Activated naive CD4-positive, alpha-beta T cell treated with Interleukin-2 at 50 U/mL for 16 hours (primary cell): Measurements from ENCODE around the gene PACS1.
A peak's percentile ranks its signal among the peaks of the same experiment; 100 is the strongest.
"Not testable (repeated sequence)": the region's sequence is repeated elsewhere in the genome, so short reads cannot be mapped to it uniquely, and the experiment has no call there.

ENCODE experiments used
- DNase-seq: peaks from one replicate; pipeline ENCODE4 v3.0.0-alpha.2; 2020

PACS1 gene

DNA sequence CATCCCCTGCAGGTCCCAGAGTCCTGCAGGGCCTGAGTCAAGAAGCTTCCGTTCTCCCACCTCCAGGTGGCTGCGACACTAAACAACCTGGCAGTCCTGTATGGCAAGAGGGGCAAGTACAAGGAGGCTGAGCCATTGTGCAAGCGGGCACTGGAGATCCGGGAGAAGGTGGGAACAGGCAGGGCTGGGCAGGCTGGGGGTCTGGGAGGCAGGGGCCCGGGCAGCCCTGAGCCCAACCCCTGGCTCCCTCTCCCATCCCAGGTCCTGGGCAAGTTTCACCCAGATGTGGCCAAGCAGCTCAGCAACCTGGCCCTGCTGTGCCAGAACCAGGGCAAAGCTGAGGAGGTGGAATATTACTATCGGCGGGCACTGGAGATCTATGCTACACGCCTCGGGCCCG lies 193.7 kb downstream of the PACS1 start:
- DNase-seq: no peak

- DNase-seq: no peak
Measured at GRCh38 chr11:66264383-66264782, 194.3 kb downstream of the PACS1 start.

- peak; percentile 36 for DNase-seq
Measured at GRCh38 chr11:66264914-66265313, 194.8 kb downstream of the PACS1 start.

DNA sequence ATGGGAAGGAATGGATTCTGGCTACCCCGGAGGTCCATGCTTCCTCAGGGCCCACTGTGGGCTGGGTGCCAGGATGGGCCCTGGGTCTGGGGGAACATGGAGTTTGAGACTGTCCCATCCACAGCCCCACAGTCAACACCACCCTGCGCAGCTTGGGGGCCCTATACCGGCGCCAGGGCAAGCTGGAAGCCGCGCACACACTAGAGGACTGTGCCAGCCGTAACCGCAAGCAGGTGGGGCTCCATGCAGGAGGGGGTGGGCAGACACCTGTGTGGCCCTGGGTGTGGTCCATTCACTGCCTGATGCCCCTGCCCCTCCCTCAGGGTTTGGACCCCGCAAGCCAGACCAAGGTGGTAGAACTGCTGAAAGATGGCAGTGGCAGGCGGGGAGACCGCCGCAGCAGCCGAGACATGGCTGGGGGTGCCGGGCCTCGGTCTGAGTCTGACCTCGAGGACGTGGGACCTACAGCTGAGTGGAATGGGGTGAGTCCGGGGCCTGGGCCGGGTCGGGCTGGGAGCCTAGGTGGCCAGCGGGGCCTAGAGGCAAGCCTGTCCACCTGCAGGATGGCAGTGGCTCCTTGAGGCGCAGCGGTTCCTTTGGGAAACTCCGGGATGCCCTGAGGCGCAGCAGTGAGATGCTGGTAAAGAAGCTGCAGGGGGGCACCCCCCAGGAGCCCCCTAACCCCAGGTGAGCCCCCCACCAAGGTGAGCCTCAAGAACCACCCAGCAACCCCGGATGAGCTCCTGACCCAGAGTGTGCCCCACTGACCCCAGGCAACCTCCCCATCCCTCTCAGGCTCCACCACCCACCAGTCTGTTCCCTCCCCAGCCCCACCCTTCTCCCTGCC lies 195.7 kb downstream of the PACS1 start:
- no peak for DNase-seq

DNA sequence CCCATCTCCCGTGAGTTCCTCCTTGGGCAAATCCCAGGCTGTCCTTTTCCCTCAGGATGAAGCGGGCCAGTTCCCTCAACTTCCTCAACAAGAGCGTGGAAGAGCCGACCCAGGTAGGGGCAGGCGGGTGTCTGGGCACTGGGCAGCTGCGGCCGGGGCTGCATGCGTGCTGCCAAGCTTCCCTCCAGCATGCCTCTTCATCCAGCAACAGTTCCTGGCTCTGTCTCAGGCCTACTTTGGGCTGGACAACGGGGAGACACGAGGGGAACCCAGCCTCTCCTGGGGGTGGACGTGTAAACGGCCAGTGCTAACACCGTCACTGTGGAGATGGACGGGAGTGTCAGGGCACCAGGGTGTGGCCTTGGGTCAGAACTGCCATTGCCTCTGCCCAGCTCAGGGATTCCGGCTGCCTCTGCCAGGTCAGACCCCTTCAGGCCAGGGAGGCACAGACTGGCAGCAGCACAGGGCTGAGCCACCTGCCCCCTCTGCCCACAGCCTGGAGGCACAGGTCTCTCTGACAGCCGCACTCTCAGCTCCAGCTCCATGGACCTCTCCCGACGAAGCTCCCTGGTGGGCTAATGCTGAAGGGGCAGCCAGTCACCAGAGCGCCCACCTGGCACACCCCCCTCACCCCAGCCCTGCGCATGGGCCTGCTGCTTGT lies 196.4 kb downstream of the PACS1 start:
- DNase-seq: no peak

- no peak for DNase-seq
Measured at GRCh38 chr11:66267039-66267378, 196.9 kb downstream of the PACS1 start.

DNA sequence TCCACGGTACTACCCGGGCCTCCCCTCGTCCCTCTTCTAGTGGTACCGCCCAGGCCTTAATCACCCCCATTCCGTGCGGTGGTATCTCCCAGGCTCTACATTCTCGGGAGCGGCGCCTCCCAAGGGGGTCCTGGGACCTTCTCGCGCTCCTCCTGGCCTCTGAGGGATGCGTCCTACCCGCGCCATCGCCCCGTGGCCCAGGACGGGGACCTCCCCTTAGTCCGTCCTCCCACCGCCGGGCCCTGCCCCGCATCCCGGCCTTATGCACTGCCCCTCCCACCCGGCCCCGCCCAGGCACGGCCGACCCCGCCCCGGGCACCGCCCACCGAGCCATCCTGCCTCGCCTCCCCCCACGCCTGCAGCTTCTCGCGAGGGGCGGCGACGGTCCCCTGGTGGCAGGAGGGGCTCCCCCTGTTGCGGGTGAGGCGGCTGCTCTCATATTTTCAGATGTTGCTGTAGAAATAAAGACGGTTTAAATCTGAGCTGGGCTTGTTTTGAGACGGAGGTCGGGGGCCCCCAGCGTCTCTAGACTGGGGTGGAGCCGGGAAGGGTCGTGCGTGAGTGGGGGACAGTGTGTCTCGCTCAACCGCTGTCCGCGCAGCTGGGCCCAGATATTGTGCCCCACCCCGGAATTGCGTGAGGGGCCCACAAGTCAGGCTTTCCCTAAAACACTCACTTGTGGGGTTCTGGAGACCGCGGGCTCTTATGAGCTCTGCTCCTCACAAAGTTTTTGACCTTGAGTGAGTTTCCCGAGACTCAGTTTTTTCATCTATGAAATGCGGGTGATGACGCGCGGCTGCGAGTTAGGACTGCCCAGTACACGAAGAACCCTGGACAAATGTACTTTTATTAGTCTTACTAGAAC lies 197.5 kb downstream of the PACS1 start:
- DNase-seq: peak; percentile 83

DNA sequence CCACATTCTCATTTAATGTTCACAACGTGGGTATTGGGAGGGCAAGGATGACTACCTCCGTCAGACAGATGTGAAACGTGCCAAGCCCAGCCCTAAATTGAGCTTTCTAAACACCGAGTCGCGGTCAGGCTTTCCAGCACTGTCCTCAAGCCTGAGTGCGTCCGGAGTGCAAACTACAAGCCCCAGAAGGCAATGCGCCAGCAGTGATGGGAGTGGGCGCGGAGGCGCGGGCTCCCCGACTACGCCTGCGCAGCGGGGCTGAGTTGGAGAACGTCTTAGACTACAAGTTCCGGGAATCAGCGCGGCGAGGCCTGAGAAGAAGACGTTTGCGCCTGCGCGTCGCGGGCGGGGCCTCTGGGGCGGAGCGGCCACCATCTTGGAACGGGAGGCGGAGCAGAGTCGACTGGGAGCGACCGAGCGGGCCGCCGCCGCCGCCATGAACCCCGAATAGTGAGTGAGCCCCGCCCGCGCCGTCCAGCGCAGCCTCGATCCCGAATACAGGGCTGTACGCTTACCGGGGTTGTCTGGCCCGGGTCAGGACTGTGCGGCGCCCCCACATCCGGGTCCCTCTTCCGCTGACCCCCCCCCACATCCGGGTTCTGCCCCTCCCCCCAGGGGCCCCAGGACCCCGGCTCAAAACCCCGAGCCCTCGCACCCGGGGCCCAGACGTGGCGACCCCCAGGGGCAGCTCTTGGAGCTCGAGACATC lies 198.3 kb downstream of the PACS1 start, which contains the start of gene RAB1B:
RAB1B (plus strand) TSS at position 396 of the 708 bp plus-strand sequence; CDS start at position 437, 41 bp downstream.
- peak; percentile 99 for DNase-seq

- DNase-seq: no peak
Measured at GRCh38 chr11:66268952-66269905, 199.2 kb downstream of the PACS1 start.

DNA sequence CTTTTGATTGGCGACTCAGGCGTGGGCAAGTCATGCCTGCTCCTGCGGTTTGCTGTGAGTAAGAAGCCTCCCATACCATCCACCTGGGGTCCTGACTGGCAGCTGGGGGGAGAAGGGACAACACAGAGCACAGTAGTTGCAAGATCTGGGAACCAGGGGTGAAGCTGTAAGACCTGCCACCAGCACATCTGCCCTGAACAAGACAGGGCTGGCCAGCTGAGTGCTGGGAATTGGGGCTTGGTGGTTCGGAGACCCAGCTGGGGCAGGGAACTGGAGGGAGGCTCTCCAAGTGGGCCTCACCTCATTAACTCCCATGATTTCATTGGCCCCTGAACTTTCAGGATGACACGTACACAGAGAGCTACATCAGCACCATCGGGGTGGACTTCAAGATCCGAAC lies 201.7 kb downstream of the PACS1 start:
- no peak for DNase-seq

- no peak for DNase-seq
Measured at GRCh38 chr11:66272596-66272995, 202.5 kb downstream of the PACS1 start.

GRCh38 chr11:66274219-66274618 lies 204.1 kb downstream of the PACS1 start:
- no peak for DNase-seq

DNA sequence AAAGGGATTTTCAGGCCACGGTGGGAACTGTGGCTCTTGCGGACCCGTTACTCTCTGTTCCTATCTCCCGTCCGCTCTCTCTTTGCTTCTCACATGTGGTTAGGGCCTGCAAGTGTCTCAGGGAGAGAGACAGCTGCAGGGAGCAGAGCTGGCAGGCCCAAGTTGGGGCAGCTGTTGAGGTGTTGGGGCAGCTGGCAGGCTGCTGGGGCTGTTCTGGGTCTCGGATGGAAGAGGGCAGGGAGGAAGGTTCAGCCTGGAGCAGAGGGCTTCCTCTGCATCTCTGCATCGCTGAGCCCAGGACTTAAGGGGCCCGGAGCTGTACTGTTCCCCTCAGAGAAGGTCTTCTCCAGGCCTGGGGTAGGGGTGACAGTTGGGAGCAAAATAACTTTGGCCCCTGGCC lies 205.3 kb downstream of the PACS1 start:
- DNase-seq: no peak

DNA sequence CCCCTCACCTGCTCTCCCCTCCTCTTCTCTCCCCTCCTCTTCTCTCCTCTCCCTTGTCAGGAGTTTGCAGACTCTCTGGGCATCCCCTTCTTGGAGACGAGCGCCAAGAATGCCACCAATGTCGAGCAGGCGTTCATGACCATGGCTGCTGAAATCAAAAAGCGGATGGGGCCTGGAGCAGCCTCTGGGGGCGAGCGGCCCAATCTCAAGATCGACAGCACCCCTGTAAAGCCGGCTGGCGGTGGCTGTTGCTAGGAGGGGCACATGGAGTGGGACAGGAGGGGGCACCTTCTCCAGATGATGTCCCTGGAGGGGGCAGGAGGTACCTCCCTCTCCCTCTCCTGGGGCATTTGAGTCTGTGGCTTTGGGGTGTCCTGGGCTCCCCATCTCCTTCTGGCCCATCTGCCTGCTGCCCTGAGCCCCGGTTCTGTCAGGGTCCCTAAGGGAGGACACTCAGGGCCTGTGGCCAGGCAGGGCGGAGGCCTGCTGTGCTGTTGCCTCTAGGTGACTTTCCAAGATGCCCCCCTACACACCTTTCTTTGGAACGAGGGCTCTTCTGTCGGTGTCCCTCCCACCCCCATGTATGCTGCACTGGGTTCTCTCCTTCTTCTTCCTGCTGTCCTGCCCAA lies 206.0 kb downstream of the PACS1 start:
- no peak for DNase-seq

DNA sequence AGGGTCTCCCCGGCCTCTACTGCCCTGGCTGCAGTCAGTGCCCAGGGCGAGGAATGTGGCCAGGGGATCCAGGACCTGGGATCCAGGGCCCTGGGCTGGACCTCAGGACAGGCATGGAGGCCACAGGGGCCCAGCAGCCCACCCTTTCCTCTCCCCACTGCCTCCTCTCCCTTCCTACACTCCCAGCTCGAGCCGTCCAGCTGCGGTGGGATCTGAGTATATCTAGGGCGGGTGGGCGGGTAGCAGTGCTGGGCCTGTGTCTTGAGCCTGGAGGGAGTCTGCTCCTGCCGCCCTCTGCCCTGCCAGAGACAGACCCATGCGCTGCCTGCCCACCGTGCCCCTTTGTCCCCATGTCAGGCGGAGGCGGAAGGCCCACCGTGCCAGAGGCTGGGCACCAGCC lies 206.5 kb downstream of the PACS1 start:
- DNase-seq: not testable (repeated sequence)

DNA sequence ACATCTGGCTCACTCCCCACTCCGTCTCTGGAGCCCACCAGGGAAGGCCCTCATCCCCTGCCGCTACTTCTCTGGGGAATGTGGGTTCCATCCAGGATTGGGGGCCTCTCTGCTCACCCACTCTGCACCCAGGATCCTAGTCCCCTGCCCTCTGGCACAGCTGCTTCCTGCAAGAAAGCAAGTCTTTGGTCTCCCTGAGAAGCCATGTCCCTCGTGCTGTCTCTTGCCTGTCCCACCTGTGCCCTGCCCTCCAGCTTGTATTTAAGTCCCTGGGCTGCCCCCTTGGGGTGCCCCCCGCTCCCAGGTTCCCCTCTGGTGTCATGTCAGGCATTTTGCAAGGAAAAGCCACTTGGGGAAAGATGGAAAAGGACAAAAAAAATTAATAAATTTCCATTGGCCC lies 207.0 kb downstream of the PACS1 start:
- DNase-seq: not testable (repeated sequence)

DNA sequence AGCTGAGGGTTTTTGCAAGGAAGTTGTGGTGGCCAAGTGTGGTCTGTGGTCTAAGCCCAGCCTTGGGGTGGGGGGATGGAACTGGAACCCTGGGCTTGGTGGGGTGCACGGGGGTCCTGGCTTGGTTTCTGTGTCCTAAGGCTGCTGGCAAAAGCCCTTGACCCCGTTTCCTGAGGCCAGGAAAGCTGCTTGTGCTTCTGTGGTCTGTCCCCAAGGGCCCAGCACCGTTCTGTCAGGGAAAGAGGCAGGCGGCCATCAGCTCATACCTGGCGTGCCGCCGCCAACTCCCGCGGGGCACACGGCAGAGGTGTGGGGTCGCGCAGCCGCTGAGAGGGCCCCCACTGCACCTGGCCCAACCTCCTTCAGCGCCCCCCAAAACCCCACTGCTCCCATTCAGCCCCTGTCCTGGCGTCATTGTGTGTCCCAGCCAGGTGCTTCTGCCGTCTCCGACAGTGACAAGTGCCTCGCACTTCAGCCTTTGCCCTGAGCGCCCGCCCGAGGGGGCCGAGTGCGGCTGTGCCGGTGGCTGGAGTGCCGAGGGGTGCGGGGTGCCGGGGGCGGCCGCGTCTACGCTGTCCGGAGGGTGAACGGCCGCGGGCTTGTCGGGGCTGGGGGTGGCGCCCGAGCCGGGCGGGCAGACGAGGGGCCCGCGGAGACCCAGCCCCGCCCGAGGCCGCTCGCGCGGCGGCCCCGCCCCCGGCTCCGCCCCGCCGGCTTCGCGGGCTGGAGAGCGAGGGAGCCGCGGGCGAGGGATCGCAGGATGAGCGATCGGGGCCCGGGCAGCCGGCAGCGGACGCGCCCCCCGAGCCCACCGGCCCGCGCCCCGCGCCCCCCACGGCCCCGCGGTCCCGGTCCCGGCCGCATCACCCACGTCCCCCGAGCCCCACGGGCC lies 207.6 kb downstream of the PACS1 start, which contains the start of gene CNIH2:
CNIH2 (plus strand) TSS at position 705 of the 892 bp plus-strand sequence. CDS start 282 bp downstream, outside the sequence.
- DNase-seq: peak; percentile 55

DNA sequence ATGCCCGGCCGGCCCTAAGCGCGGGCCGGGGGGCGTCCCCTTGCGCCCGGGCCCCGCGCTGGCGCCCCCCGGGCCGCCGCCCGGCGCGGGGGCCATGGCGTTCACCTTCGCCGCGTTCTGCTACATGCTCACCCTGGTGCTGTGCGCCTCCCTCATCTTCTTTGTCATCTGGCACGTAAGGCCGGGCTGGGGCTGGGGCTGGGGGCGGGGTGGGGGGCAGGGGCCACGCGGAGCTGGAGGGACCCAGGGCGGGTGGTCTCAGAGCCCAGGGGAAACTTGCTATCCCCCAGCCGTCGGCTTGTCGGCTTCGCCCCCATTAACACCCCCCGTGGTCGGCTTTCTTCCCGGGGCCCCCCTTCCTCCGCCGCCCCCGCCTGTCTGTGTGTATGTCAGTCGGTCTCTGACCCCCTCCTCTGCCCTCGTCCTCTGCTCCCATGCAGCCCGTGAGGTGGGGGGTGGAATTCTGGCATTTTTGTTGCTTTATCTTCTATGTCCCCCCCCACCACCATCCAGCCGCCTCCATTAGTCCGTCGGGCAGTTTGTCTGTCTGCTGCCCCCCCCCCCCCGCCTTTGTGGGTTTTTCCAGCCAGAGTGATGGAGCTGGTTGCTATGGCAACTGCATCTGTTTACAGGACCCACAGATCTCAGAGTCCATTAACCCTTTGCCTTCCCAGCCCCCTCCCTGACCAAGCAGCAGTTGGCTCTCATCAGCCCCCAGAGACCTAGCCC lies 208.5 kb downstream of the PACS1 start:
- peak; percentile 15 for DNase-seq
